Hepatocyte (in vitro differentiated cells): ENCODE data around the gene PDILT.

Experiments used
- EZH2phosphoT487 ChIP-seq: fragments of 200-600 bp; sonication (generic); IDR thresholded peaks from one replicate; pipeline ENCODE4 v1.6.1; 2018; ENCODE audit warnings: antibody characterized with exemption, mild to moderate bottlenecking, low read depth, moderate library complexity; ENCODE audit not compliant: unreplicated experiment, severe bottlenecking
- TF ChIP-seq, protein P1 (sequence below): fragments of 200-600 bp; sonication (generic); IDR thresholded peaks from 2 replicates; pipeline ENCODE4 v1.5.1; 2016; ENCODE audit warnings: antibody characterized with exemption, mild to moderate bottlenecking; ENCODE audit not compliant: poor library complexity

DNA sequence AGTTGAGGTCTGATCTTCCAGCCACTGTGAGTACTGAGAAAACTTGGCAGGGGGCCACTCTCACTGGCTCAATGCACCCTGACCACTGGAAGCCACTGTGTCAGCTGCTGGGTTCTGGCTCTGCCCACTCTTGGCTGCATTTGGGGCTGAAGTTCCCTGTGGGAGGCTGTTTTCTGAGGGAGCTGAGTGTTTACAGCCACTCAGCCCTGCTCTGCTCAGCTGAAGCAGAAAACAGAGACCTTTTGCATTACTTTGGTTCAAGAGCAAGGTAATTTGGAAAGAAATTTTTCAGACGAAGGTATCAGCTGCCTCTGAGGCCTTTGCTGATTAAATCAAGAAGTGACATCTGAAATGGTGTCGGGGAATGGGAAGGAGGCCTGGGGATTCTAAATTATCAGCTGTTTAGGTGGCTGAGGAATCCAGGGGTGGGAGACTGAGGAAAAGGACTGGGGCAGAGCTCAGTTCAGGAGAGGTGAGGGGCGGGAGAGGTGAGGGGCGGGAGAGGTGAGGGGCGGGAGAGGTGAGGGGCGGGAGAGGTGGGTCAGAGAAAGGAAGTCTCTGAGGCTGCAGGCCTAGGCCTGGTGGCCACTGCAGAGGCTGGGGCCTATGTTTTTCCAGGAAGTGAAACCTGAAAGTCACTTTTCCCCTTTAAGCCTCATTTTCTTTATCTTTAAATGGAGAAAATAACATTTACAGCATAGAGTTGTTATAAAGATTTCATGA lies 5.0 kb upstream of the PDILT start, which contains the start of gene ACSM5:
- TF ChIP-seq, protein P1, sequence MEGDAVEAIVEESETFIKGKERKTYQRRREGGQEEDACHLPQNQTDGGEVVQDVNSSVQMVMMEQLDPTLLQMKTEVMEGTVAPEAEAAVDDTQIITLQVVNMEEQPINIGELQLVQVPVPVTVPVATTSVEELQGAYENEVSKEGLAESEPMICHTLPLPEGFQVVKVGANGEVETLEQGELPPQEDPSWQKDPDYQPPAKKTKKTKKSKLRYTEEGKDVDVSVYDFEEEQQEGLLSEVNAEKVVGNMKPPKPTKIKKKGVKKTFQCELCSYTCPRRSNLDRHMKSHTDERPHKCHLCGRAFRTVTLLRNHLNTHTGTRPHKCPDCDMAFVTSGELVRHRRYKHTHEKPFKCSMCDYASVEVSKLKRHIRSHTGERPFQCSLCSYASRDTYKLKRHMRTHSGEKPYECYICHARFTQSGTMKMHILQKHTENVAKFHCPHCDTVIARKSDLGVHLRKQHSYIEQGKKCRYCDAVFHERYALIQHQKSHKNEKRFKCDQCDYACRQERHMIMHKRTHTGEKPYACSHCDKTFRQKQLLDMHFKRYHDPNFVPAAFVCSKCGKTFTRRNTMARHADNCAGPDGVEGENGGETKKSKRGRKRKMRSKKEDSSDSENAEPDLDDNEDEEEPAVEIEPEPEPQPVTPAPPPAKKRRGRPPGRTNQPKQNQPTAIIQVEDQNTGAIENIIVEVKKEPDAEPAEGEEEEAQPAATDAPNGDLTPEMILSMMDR: no peak
- TF ChIP-seq EZH2phosphoT487: no peak
